Kidney epithelial cell (primary cell): ENCODE results near the gene PCDHB15. TPM values are rescaled to one million over a fixed set of nuclear protein-coding genes. Genes with fewer than 3 reads are reported as not detected.
"Not testable (repeated sequence)": the region's sequence is repeated elsewhere in the genome, so short reads cannot be mapped to it uniquely, and the experiment has no call there.

ENCODE experiments used
- DNase-seq: peaks from one replicate; pipeline ENCODE4 v3.0.0-alpha.2; 2010; ENCODE audit warnings: low read depth
- H3K27me3 ChIP-seq: 2 replicates; pipeline ENCODE4 v1.6.0; 2011; ENCODE audit warnings: low read length; ENCODE audit not compliant: control insufficient read depth, insufficient read depth
- H3K36me3 ChIP-seq: 2 replicates; pipeline ENCODE4 v1.5.1; 2011; ENCODE audit warnings: low read length; ENCODE audit not compliant: control insufficient read depth, insufficient read depth
- H3K4me3 ChIP-seq: 2 replicates; pipeline ENCODE4 v1.5.1; 2011; ENCODE audit warnings: low read depth, mild to moderate bottlenecking, control low read depth, low read length
- total RNA-seq: library from RNA; depleted of rRNA; stranded (reverse); fragments of >200 nt; gene quantifications from 2 replicates; pipeline ENCODE4 v1.2.3, GENCODE V29; 2015
- TF ChIP-seq, protein P1 (sequence below): IDR thresholded peaks from 2 replicates; pipeline ENCODE4 v1.5.1; 2011; ENCODE audit warnings: mild to moderate bottlenecking, moderate library complexity, low read length, control low read depth, inconsistent platforms; ENCODE audit not compliant: insufficient read depth, poor library complexity, severe bottlenecking

The PCDHB15 gene
- total RNA-seq, 1 donor from 2014 or later = 3.0 TPM

DNA sequence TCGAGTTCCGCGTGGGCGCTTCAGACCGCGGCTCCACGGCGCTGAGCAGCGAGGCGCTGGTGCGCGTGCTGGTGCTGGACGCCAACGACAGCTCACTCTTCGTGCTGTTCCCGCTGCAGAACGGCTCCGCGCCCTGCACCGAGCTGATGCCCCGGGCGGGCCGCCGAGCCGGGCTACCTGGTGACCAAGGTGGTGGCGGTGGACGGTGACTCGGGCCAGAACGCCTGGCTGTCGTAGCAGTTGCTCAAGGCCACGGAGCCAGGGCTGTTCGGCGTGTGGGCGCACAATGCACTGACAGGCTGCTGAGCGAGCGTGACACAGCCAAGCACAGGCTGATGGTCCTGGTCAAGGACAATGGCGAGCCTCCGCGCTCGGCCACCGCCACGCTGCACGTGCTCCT lies 3.7 kb upstream of the PCDHB15 start:
- no peak for DNase-seq
- H3K27me3 ChIP-seq = peaks cover 5% of the 10 kb centered on the region
- TF ChIP-seq, protein P1, sequence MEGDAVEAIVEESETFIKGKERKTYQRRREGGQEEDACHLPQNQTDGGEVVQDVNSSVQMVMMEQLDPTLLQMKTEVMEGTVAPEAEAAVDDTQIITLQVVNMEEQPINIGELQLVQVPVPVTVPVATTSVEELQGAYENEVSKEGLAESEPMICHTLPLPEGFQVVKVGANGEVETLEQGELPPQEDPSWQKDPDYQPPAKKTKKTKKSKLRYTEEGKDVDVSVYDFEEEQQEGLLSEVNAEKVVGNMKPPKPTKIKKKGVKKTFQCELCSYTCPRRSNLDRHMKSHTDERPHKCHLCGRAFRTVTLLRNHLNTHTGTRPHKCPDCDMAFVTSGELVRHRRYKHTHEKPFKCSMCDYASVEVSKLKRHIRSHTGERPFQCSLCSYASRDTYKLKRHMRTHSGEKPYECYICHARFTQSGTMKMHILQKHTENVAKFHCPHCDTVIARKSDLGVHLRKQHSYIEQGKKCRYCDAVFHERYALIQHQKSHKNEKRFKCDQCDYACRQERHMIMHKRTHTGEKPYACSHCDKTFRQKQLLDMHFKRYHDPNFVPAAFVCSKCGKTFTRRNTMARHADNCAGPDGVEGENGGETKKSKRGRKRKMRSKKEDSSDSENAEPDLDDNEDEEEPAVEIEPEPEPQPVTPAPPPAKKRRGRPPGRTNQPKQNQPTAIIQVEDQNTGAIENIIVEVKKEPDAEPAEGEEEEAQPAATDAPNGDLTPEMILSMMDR = no peak
- no peaks in the 10 kb centered on the region for H3K36me3 ChIP-seq
- no peak overlapping the region for H3K4me3 ChIP-seq

DNA sequence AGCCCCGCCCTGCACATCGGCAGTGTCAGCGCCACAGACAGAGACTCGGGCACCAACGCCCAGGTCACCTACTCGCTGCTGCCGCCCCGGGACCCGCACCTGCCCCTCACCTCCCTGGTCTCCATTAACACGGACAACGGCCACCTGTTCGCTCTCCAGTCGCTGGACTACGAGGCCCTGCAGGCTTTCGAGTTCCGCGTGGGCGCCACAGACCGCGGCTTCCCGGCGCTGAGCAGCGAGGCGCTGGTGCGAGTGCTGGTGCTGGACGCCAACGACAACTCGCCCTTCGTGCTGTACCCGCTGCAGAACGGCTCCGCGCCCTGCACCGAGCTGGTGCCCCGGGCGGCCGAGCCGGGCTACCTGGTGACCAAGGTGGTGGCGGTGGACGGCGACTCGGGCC lies 1.8 kb downstream of the PCDHB15 start:
- H3K4me3 ChIP-seq, H3K36me3 ChIP-seq, H3K27me3 ChIP-seq, DNase-seq: not testable (repeated sequence)

DNA sequence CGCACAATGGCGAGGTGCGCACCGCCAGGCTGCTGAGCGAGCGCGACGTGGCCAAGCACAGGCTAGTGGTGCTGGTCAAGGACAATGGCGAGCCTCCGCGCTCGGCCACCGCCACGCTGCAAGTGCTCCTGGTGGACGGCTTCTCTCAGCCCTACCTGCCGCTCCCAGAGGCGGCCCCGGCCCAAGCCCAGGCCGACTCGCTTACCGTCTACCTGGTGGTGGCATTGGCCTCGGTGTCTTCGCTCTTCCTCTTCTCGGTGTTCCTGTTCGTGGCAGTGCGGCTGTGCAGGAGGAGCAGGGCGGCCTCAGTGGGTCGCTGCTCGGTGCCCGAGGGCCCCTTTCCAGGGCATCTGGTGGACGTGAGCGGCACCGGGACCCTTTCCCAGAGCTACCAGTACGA lies 2.2 kb downstream of the PCDHB15 start:
- DNase-seq, H3K4me3 ChIP-seq, H3K36me3 ChIP-seq, H3K27me3 ChIP-seq: not testable (repeated sequence)

DNA sequence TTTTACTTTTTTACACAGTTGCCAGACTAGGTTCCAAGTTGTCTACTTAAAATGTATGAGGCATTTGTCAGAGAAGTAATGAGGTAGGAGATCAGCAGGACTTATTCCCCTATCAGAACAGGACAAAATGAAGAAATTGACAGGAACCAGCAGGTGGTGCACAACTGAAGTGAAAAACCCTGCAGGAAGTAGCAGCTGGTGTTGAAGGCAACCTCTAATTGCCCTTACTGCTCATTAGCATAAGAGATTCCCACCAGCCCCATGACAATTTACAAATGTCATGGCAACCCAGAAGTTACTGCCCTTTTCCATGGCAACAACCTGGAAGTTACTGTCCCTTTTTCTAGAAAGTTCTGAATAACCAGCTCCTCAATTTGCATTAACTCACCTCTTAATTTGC lies 5.4 kb downstream of the PCDHB15 start:
- no peaks in the 10 kb centered on the region for H3K27me3 ChIP-seq
- H3K36me3 ChIP-seq = no peaks in the 10 kb centered on the region
- DNase-seq = no peak
- no peak overlapping the region for H3K4me3 ChIP-seq
- TF ChIP-seq, protein P1 = no peak

DNA sequence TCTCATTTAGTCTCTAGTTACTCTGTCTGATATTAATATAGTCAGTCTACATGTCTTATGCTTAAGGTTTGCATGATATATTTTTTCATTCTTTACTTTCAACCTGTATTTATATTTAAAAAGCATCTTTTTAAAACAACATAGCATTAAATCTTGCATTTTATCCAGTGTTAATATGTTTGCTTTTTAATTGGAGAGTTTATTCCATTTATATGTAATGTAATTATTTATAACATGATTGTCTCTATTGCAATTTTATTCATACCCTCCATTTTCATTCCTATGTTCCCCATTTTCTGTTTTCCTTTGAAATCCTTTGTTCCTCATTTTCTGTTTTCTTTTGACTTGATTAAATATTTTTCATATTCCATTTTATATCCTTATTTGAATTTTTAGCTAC lies 13.3 kb downstream of the PCDHB15 start:
- TF ChIP-seq, protein P1 = no peak
- no peaks in the 10 kb centered on the region for H3K27me3 ChIP-seq
- H3K36me3 ChIP-seq = no peaks in the 10 kb centered on the region
- no peak for DNase-seq
- no peak overlapping the region for H3K4me3 ChIP-seq

DNA sequence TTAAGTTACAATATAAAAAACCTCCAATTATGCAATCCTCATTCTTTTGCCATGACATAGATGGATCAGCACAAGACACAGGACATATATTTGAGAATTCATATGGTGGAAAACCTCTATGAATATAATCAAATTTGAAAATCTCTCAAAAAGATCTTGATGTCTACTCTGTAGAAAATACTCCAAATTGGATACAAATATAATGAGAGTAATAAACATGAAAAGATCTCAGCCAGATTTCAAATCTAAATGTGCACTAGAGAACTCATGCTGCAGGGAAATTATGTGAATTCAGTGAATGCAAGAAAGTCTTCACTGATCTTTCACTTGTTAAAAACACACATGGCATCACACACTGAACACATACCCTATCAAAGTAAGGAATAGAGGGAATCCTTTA lies 13.8 kb downstream of the PCDHB15 start:
- H3K4me3 ChIP-seq = no peak overlapping the region
- TF ChIP-seq, protein P1 = no peak
- no peaks in the 10 kb centered on the region for H3K36me3 ChIP-seq
- no peaks in the 10 kb centered on the region for H3K27me3 ChIP-seq
- no peak for DNase-seq

DNA sequence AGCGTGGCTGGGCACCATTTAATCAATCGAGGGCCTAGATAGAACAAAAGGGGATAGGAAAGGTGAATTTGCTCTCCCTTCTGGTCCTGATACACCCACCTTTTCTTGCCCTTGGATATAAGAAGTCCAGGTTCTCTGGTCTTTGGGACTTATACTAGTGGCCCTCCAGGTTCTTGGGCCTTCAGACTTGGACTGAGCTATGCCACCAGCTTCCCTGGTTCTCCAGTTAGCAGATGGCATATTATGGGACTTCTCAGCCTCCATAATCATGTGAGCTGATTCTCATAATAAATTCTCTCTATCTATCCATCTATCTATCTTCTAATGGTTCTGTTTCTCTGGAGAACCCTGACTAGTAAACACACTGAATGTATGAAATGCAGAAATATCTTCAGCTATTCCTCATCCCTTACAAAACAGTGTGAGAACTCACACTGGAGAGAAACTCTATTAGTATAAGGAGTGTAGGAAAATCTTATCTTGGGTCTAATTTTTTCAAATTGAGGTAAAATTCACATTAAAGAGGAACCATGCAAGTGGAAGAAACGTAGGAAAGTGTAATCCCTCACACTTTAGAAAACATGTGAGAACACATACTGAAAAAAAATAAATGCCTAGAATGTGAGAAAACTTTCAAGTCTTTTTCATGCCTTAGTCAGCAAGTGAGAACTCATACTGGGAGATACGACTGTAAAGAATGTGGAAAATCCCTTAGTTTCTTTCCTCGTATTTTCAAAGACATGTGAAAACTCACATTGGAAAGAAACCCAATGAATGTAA lies 15.5 kb downstream of the PCDHB15 start:
- Histone ChIP-seq H3K4me3 (no peak overlapping the region), H3K36me3 (no peaks in the 10 kb centered on the region), H3K27me3 (no peaks in the 10 kb centered on the region)
- DNase-seq = no peak
- TF ChIP-seq, protein P1 = no peak
